Stimulated activated CD8-positive, alpha-beta memory T cell treated with anti-CD3 and anti-CD28 coated beads, Interleukin-12 subunit alpha, Interleukin-12 subunit beta, amount 100 ng/mL, for 4 hours (primary cell): ENCODE data around the gene EHBP1.

Experiments used
- DNase-seq: peaks from one replicate; pipeline ENCODE4 v3.0.0-alpha.2; 2020; ENCODE audit warnings: low read depth

Gene EHBP1

GRCh38 chr2:62822549-62822948 is 117.0 kb downstream of the EHBP1 start:
- DNase-seq: no peak

DNA sequence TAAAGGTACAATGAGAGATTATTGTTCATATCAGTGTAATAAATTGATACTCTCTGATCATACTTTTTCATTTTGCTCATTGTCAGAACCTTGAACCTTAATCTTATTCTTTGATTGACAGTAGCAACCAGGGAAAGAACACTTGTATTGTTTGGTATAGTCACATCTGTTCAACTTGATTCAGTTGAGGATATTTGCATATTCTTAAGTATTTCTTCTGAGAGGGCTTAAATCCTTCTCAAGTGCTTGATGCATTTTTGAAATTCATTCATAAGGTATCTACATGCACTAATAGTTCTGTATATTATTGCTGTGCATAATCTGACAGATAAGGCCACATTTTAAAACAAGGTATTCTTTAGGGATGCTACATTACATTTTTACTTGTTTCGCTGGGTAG is 118.9 kb downstream of the EHBP1 start:
- DNase-seq: no peak

DNA sequence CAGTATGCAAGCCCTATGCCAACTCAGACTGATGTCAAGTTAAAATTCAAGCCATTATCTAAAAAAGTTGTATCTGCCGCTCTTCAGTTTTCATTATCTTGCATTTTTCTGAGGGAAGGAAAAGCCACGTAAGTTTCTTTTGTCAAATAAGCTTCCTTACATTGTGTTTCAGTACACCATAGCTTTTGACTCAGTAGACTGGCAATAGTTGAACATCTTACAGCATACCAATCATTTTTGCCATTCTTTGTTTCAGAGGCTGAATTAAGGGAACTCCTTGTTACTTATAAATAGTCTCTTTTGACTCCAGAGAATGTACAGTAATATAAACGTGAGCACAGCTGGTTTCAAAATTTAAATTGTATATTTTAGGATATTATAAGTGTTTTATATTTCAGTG is 120.6 kb downstream of the EHBP1 start:
- no peak for DNase-seq

DNA sequence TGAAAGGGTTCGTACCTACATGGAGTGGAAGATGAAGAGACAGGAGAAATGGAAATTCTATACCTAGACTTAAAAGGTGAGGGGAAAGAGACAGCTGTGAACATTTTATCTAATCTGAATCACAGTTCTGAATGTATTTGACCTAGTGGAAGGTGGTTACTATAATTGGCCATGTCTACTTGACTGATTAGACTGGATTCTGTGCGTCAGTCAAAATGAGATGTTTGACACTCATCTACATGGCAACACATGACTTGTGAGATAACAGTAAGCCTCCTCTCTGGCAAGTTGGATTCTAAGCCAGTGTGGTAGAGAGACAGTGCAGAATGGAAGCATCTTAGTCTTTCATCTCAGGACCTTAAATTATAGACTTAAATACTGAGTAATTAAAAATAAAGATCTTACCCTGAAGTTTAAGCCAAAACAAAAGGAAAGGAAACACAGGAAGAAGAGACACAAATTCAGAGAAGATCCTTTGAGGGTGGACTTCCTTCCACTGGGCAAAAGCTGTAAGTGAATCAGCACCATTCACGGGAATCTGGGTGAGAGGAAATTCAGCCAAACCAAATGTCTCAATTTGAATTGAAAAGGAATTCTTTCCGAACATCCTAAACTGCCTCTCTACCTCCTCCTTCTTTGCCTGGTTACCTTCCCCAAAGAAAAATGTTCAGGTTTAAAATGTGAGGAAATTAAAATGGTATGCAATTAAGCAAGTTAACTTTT is 121.6 kb downstream of the EHBP1 start:
- no peak for DNase-seq

- DNase-seq: no peak
These were observed 126.2 kb downstream of the EHBP1 start for GRCh38 chr2:62831729-62832128.

- no peak for DNase-seq
These were observed 139.0 kb downstream of the EHBP1 start for GRCh38 chr2:62844311-62845090.

GRCh38 chr2:62845256-62845655 is 139.7 kb downstream of the EHBP1 start:
- no peak for DNase-seq

- DNase-seq: no peak
These were observed 146.7 kb downstream of the EHBP1 start for GRCh38 chr2:62852254-62852653.

DNA sequence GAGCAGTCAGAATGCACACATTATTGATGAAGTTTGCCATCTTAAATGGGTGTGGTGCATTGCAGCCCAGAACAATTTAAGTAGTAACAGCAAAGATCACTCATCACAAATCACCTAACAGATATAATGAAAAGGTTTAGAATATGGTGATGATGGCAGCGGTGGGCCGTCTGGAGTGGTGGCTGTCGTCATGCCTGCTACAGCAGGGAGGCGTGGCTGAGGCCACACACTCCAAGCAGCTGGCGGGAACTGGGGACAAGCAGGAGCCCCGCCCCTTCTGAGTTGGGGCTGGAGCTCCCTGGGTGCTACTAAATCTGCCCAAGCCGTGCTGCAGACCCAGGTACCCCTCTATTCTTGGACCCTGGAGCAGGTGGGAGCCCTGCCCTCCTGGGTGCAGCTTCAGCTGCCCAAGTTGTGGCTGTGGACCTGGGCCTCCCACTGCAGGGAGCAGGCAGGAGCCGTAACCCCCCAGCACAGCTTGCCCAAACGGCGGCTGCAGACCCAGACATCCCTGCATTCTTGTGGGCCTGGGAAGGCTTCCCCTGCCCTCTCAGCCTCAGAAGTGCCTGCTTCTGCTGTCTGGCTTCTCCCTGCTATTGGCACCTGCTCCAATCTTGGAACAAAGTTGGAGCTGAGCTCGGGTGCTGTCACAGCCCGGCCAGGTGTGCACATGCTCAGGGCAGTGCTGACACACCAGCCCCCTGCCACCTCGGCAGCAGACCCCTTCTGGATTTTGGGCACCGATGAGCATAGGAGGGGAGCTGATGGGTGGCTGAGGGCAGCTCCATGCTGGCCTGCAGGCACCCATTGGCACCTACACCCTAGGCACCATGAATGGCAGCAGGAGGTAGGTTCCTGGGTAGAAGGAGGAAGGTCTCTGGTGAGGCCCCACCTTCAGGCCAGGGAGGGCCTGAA is 149.3 kb downstream of the EHBP1 start:
- DNase-seq: no peak

GRCh38 chr2:62856228-62857040 is 150.9 kb downstream of the EHBP1 start:
- DNase-seq: no peak

DNA sequence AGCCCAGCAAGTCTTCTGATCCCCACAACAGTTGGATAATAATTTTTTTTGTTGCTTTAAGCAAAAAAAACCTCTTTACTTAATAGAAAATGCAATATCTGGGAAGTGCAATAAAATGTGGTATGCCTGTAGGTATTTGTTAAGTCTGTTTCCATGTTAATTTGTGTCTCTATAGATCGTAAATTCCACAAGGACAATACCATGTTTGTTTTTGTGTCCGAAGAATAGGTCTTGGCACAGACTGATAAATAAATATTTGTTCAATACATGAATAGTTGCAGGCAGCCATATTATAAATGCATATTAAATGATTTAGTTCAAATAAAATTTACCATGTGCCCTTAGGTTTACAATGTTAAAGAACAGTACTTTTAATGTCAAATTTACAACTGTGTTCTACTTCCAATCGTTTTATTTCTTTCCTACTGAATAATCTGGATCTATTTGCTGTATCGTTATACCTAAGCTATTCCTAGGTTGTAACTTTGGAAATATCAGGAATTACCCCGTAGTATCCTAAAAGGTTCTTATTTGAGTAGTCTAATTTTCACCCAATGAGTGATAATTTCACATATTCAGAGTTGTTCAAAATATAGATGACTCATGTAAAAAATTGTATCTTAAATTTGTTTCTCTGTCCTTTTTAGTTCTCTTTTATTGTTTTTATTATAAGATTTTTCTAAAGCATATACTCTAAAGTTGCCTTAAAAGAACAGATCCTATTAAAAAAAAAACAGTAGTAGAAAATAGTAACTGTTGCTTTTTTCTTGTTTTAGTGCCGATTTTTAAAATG is 151.8 kb downstream of the EHBP1 start:
- no peak for DNase-seq

- no peak for DNase-seq
These were observed 152.8 kb downstream of the EHBP1 start for GRCh38 chr2:62858231-62858832.

DNA sequence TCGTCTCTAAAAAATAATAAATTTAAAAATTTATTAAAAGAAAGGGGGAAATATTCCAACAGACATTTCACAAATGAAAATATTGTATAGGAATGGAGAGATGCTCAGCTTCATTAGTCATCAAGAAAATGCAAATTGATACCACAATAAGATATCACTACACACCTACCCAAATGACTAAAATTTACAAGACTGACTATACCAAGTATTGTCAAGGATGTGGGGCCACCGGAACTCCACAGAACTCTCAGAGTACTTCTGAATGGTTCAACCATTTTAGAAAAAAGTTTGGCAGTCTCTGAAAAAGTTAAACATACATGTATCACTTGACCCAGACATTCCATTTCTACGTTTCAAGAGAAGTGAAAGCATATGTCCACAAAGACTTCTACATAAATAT is 163.4 kb downstream of the EHBP1 start:
- no peak for DNase-seq

- no peak for DNase-seq
These were observed 165.5 kb downstream of the EHBP1 start for GRCh38 chr2:62870966-62871365.

GRCh38 chr2:62871506-62871905 is 166.0 kb downstream of the EHBP1 start:
- DNase-seq: no peak

DNA sequence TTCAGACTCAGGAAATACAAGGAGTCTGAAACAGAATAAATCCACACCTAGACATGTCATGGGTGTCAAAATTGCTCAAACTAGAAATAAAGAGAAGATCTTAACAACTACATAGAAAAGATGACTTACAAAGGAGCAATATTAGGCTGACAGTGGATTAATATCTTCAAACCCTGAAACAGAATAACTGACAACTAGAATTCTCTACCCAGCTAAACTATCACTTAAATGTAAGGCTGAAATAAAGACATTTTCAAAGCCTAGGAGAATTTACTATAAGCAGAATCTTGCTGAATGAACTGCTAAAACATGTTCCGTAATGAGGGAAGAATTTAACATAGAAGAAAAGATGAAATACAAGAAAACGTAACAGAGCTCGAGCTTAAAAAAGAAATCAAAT is 168.1 kb downstream of the EHBP1 start:
- no peak for DNase-seq

DNA sequence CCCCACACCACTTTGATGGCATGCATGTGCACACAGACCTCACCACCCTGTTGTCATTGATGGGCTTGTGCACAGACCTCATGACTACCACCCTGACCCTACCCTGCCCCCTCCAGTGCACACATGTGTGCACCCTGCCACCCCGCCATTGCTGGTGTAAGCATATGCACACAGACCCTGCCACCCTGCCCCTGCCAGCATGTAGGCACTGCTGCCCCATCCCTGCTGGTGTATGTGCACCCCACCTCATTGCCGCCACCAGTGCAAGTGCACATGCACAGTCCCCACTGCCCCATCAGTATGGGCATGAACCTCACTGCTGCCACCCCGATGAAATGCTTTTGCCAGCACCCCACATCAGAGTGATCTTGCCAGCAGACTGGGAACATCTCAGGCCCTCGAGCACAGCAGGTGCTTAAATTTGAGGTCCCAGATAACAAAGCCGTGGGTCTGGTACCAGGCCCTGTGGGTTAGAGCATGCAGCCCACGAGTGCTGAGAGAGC is 169.4 kb downstream of the EHBP1 start:
- no peak for DNase-seq

GRCh38 chr2:62881162-62881795 is 175.8 kb downstream of the EHBP1 start:
- DNase-seq: no peak

GRCh38 chr2:62883629-62884028 is 178.1 kb downstream of the EHBP1 start:
- DNase-seq: no peak

- DNase-seq: no peak
These were observed 178.6 kb downstream of the EHBP1 start for GRCh38 chr2:62884086-62884485.
